GM18858 (cell line): ENCODE measurements around the gene ATXN7.
A peak's percentile ranks its signal among the peaks of the same experiment; 100 is the strongest.

Source experiments
- ATAC-seq: cut with Tn5 transposase; IDR thresholded peaks from one replicate; pipeline ENCODE4 v1.9.1; 2021; ENCODE audit not compliant: unreplicated experiment

Gene ATXN7

GRCh38 chr3:63960048-63960711 lies 96.5 kb downstream of the ATXN7 start:
- no peak for ATAC-seq

- ATAC-seq, result peak; percentile 87
Observed at GRCh38 chr3:63961891-63962290, 98.2 kb downstream of the ATXN7 start.

DNA sequence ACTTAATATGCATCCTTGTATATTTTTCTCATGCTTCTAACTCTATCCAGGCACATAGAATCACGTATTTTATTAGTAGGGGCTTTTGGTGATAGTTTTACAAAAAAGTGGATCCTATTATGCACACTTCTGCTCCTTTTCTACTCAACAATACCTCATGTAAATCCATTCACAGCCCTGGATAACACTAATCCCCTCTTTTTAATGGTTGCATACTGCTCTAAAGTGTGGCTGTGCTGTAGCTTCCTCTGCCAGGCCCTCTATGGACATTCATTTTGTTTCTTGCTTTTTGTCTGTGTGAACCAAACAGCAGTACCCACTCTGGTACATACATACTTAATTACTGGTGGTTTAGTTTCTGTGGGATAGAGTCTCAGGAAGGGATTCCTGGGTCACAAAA lies 99.8 kb downstream of the ATXN7 start:
- no peak for ATAC-seq

GRCh38 chr3:63964681-63965485 lies 101.2 kb downstream of the ATXN7 start:
- ATAC-seq, result no peak

GRCh38 chr3:63966007-63966406 lies 102.3 kb downstream of the ATXN7 start:
- ATAC-seq, result no peak

DNA sequence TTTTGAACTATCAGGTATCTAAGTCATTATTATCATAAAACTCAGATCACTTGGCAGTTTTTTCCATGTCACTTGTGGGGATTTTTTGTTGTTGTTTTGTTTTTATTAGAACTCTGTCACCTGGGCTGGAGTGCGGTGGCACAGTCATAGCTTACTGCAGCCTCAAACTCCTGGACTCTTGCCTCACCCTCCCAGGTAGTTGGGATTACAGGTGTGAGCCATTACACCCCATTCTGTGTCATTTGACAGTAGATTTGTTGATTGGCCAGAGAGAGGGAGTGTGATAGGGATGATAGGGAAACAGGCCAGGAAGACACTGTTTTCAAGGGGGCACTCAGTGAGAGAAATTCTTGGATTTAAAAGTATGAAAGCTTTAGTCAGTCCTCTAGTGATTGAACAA lies 103.2 kb downstream of the ATXN7 start:
- no peak for ATAC-seq

- peak; percentile 41 for ATAC-seq
Observed at GRCh38 chr3:63967675-63968611, 104.3 kb downstream of the ATXN7 start.

- peak; percentile 7 for ATAC-seq
Observed at GRCh38 chr3:63968612-63969350, 105.1 kb downstream of the ATXN7 start.

DNA sequence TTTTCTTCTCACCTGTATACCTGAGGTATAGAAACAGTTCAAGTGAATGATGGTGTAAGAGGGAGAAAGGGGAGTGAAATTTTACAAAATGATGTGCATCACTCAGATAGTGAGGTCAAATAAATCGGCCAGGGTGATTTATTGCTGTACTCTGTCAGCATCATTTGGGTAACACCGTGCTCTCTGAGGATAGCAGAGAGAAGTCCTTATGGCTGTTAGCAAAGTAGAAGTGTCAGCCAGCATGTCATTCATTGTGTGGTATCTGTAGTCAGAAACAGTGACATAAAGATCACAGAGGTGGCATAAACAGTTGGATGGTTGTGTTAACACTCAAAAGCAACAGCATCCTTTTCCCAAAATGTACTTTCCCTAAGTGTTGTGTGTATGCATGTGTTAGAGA lies 106.2 kb downstream of the ATXN7 start:
- ATAC-seq, result no peak

DNA sequence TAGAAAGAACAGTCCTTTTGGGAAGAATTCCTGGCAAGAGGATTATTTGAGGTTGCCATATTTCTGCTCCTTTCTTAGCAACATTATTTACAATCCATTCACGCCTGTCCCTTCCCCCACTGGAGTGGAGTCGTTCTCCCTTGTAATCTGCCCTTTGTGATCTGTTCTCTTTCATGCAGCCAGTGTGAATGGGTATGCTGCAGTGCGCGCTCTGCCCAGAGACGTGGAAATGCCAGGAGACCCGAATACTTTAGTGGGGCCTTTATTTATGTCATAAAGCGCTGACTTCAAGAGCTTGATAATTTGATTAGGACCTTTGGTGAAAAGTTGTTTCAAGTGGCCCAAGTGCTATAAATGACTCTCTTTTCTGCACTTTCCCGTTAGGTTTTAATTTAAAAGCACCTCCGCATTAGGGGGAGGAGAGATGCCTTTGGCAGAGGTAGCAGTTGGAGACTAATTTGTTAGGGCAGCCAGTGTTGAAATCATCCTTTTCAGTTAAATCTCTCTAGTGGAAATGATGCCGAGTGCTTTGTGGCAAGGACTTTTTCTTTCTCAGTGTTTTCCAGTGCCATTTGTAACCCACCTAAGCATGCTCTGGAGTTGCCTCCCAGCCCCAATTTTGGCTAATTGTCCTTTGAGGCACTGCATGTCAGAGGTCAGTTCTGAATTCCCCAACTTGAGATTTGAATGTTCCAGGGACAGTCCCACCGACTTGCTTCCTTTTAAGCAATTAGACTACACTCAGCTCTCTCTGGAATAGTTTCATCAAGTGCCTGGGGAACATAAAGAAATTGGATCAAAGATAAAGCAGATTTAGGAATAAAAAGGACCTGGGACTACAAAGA lies 107.2 kb downstream of the ATXN7 start:
- ATAC-seq, result no peak

DNA sequence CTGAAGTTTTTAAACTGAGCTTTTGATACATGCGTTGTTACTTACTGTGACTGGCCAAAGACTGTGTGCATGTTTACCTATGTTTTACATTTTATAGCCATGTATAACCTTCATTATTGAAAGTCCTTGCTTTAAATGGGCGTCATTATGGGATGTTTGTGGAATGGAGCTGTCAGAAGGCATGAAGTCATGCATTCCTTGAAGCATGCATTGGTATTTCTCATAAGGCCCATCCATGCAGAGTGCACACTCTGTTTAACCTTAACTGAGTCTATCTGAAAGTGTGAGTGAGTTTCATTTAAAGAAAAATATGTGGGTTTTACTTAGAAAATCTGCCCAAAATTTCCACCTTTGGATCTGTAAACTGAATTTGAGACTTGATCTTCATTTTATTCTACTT lies 108.5 kb downstream of the ATXN7 start:
- no peak for ATAC-seq

DNA sequence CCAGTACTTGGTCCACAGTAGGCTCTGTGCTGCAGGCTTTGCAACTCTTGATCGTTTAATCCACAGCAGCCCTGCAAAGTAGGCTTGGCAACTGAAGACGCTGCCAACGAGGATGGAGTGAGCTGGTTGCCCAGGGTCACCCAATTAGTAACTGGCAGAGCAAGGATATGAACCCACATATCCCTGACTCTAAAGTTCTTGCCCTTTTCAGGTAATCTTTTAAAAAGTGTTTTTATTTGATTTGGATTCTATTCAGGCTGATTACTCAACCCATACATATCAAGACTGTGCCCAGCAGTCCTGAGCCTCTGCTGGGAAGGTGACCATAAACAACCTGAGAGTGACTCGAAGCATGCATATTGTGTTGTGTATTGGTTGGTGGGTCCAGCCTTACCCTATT lies 109.3 kb downstream of the ATXN7 start:
- ATAC-seq, result no peak

- ATAC-seq, result no peak
Observed at GRCh38 chr3:63973406-63973805, 109.7 kb downstream of the ATXN7 start.

GRCh38 chr3:63974451-63974850 lies 110.8 kb downstream of the ATXN7 start:
- no peak for ATAC-seq

DNA sequence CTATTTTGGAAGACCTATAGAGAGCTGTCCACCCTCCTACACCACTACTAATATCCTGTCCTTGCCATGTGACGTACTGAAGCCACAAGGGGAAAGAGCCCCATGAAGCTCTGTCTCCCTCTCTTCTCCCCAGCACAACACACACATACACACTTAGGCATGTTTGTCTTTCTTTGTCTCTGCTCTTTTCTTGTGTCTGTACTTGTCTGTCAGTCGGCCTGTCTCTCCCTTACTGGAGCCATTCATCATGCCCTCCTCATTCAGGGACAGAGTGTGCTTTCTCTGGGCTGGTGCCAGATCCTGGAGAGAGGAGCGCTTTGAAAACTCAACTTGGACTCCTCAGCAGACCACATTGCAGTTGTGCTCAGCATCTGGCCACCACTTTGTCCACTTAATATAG lies 112.1 kb downstream of the ATXN7 start:
- no peak for ATAC-seq

DNA sequence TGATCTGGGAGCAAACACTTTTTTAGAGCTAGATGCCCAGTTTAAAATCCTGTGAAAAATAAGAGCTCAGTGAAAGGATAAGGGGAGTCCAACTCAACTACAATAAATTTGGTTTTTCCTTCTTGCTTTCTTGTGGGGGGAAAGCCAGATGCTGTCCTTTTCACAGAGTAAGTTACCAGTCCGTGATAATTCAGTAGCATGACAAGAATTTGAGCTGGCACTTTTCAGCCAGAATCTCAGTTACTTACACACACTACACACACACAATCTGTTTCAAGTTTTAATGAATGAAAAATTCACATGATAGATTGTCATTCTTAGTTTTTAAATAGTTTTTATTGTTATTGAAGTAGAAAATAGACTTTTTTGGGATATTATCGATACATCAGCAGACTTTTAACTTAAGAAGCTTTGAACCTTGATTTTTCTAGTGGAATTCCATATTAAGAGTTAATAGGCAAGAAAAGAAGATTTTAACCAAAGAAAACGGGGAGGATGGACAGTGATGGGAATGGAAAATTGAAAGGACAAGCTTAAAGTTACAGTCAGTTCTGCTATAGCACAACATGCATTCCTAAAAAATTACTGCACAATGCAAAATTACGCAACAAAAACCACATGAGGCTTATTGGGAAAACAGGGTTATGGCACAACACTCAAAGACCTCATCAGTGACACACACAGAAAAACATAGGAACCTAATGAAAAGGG lies 112.6 kb downstream of the ATXN7 start:
- no peak for ATAC-seq

GRCh38 chr3:63976872-63977200 lies 113.2 kb downstream of the ATXN7 start:
- no peak for ATAC-seq

GRCh38 chr3:63977893-63978292 lies 114.2 kb downstream of the ATXN7 start:
- no peak for ATAC-seq

- ATAC-seq, result no peak
Observed at GRCh38 chr3:63979093-63979885, 115.6 kb downstream of the ATXN7 start.
